Omental fat pad (tissue), 4 donors: Measurements from ENCODE around the gene ABCA10. TPM values are rescaled to one million over a fixed set of nuclear protein-coding genes. Genes with fewer than 3 reads are reported as not detected.

Source experiments
- ATAC-seq: fragments of 150-250 bp; one replicate; pipeline ENCODE4 v1.9.1; 2016; ENCODE audit warnings: mild to moderate bottlenecking, moderate library complexity; ENCODE audit not compliant: low FRiP score
- DNase-seq: peaks from one replicate; pipeline ENCODE4 v3.0.0-alpha.2; 2019; ENCODE audit warnings: low spot score
- CTCF ChIP-seq, 3 donors: fragments of 450-650 bp; IDR thresholded peaks; one replicate each; pipeline ENCODE4 v1.5.1; 2016 to 2017; ENCODE audit warnings: antibody characterized with exemption in 3 of 3, mild to moderate bottlenecking in 3 of 3, moderate library complexity in 2 of 3
- total RNA-seq, 4 donors: library from RNA; depleted of rRNA; stranded (reverse); fragments of >200 nt; gene quantifications; one replicate each; pipeline ENCODE4 v1.1.0, GENCODE V29; 2016

Gene ABCA10
- total RNA-seq, 4 donors from 2014 or later: 2.5 to 86.1 (median 22.0) TPM

GRCh38 chr17:69239611-69240600 is 11.3 kb upstream of the ABCA10 start:
- TF ChIP-seq CTCF (IDR thresholded peaks at IDR 0.05): no peak
- ATAC-seq: no peak
- no peak for DNase-seq

- no peak for TF ChIP-seq CTCF (IDR thresholded peaks at IDR 0.05)
- no peak for DNase-seq
- no peak for ATAC-seq
These were observed 8.3 kb upstream of the ABCA10 start for GRCh38 chr17:69236946-69237345.

GRCh38 chr17:69236464-69236863 is 7.8 kb upstream of the ABCA10 start:
- ATAC-seq (no peak), DNase-seq (no peak)
- no peak for TF ChIP-seq CTCF (IDR thresholded peaks at IDR 0.05)

GRCh38 chr17:69235338-69236058 is 6.9 kb upstream of the ABCA10 start:
- TF ChIP-seq CTCF (IDR thresholded peaks at IDR 0.05): peak in 1 of 3 donors; percentile 9
- ATAC-seq (peak; percentile 59), DNase-seq (peak; percentile 55)

GRCh38 chr17:69232650-69233049 is 4.0 kb upstream of the ABCA10 start:
- DNase-seq (no peak), ATAC-seq (no peak)
- TF ChIP-seq CTCF (IDR thresholded peaks at IDR 0.05): no peak

GRCh38 chr17:69231521-69231920 is 2.9 kb upstream of the ABCA10 start:
- DNase-seq: no peak
- TF ChIP-seq CTCF (IDR thresholded peaks at IDR 0.05): no peak
- no peak for ATAC-seq
